Memory B cell (primary cell): Measurements from ENCODE around the gene MFN1.

Source experiments
- ATAC-seq: fragments of 150-1000 bp; cut with Tn5 transposase; 2 replicates; pipeline ENCODE4 v1.10.0; 2021; ENCODE audit warnings: low read depth, mild to moderate bottlenecking, moderate library complexity
- DNase-seq, 2 donors: peaks; one replicate each; pipeline ENCODE4 v3.0.0; 2022; ENCODE audit warnings: low spot score in 2 of 2
- H3K27ac Mint-ChIP-seq: one replicate; pipeline ENCODE4 v1.8.0; 2022; ENCODE audit warnings: mild to moderate bottlenecking, moderate library complexity, mixed read lengths
- H3K27me3 Mint-ChIP-seq: one replicate; pipeline ENCODE4 v1.8.0; 2022; ENCODE audit warnings: mixed read lengths
- H3K36me3 Mint-ChIP-seq: one replicate; pipeline ENCODE4 v1.8.0; 2022; ENCODE audit warnings: mild to moderate bottlenecking, mixed read lengths
- H3K4me1 Mint-ChIP-seq: one replicate; pipeline ENCODE4 v1.8.0; 2022; ENCODE audit warnings: mixed read lengths
- H3K4me3 Mint-ChIP-seq: one replicate; pipeline ENCODE4 v1.8.0; 2022; ENCODE audit warnings: mild to moderate bottlenecking, moderate library complexity, mixed read lengths
- H3K9me3 Mint-ChIP-seq: one replicate; pipeline ENCODE4 v1.8.0; 2022; ENCODE audit warnings: mixed read lengths

Gene MFN1

DNA sequence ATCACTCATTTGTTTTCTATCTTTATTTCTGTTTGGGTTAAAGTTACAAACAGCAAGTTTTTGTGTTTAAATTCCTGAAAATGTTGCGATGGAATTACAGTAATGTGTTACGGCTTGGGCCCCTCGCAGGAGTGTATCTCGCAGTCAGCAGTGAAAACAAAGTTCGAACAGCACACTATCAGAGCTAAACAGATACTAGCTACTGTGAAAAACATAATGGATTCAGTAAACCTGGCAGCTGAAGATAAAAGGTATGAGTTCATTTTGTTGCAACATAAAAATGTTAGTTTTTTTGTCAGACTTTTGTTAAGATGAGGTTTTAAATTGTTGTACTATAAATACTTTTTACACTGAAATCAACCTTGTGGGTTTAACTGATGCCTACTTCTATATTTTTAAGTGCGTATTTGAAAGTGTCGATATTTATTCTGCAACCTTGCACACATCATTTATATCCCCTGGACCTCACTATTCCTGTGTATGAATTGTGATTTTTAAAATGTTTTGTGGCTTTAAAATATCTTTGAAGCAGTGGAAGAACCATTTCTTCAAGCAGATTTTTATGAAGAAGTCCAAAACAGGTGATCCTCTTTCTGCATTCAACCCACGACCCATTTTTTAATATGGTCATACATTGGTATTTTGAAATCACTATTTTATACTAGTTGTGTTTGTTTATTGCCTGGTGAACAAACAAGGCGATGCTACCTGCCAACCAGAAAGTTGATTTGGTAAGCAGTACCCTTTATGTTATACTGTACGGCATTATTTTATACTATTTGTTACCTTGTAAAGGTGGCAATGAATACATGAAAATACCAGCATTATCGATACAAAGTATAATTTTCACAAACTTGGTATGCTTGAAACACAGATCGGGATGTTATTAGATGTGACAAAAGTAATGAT is 27.8 kb downstream of the MFN1 start:
- Mint-ChIP-seq H3K27me3 (no peaks in the 10 kb centered on the region), H3K27ac (no peak overlapping the region), H3K4me3 (no peak overlapping the region), H3K36me3 (peaks cover 8% of the 10 kb centered on the region), H3K9me3 (no peaks in the 10 kb centered on the region), H3K4me1 (no peaks in the 10 kb centered on the region)
- ATAC-seq: no peak
- DNase-seq: no peak

GRCh38 chr3:179376474-179376873 is 29.0 kb downstream of the MFN1 start:
- peaks cover 11% of the 10 kb centered on the region for H3K36me3 Mint-ChIP-seq
- DNase-seq: no peak
- no peak for ATAC-seq

GRCh38 chr3:179391906-179392305 is 44.4 kb downstream of the MFN1 start:
- Mint-ChIP-seq H3K27ac (peak overlapping the region; percentile 53), H3K36me3 (peaks cover 13% of the 10 kb centered on the region), H3K4me3 (no peak overlapping the region), H3K4me1 (peaks cover 4% of the 10 kb centered on the region), H3K9me3 (no peaks in the 10 kb centered on the region), H3K27me3 (no peaks in the 10 kb centered on the region)
- ATAC-seq: no peak
- no peak for DNase-seq

More at GRCh38 chr3:179376474-179376873, 29.0 kb downstream of the MFN1 start:
- H3K27me3 Mint-ChIP-seq: no peaks in the 10 kb centered on the region
- no peak overlapping the region for H3K4me3 Mint-ChIP-seq
- no peak overlapping the region for H3K27ac Mint-ChIP-seq
- no peaks in the 10 kb centered on the region for H3K9me3 Mint-ChIP-seq
- no peaks in the 10 kb centered on the region for H3K4me1 Mint-ChIP-seq

DNA sequence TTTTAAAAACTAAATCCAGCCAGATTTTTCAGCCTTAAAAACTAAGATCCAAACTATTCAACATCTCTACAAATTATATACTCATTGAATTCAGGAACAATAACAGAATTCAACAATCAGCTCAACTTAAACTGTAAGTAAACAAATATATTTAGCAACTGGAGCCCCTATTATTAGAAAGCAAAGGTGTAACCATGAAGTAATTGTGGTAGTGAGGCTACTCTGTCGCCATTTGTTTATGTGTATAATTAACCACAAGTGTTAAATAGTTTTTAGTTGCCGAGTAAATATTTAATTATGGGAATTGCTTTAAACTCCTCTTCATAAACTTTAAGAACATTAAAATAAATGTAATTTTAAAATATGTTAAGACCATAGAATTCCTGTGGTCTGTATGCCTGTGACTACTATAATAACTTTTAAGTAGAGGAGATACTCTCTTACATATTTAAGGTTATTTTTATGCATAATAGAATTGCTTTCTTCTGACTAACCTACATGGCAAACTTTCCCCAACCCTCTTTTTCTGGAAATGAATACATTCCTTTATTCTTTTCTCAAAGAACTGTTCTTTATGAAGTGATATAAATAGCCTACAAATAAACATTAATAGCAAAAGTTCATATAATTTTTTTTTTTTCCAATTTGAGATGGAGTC is 51.2 kb downstream of the MFN1 start:
- ATAC-seq (no peak), DNase-seq (no peak)
- Mint-ChIP-seq H3K27ac (no peak overlapping the region), H3K27me3 (no peaks in the 10 kb centered on the region), H3K36me3 (peaks cover 5% of the 10 kb centered on the region), H3K4me3 (no peak overlapping the region), H3K9me3 (no peaks in the 10 kb centered on the region), H3K4me1 (no peaks in the 10 kb centered on the region)

GRCh38 chr3:179401561-179401960 is 54.1 kb downstream of the MFN1 start:
- DNase-seq (no peak), ATAC-seq (no peak)
- no peak overlapping the region for H3K27ac Mint-ChIP-seq
- no peaks in the 10 kb centered on the region for H3K9me3 Mint-ChIP-seq
- H3K36me3 Mint-ChIP-seq: peaks cover 6% of the 10 kb centered on the region
- no peaks in the 10 kb centered on the region for H3K4me1 Mint-ChIP-seq
- H3K4me3 Mint-ChIP-seq: no peak overlapping the region
- no peaks in the 10 kb centered on the region for H3K27me3 Mint-ChIP-seq

- Mint-ChIP-seq H3K9me3 (no peaks in the 10 kb centered on the region), H3K4me1 (no peaks in the 10 kb centered on the region), H3K27ac (peak overlapping the region; percentile 43), H3K4me3 (no peak overlapping the region), H3K36me3 (peaks cover 6% of the 10 kb centered on the region), H3K27me3 (no peaks in the 10 kb centered on the region)
- ATAC-seq: no peak
- no peak for DNase-seq
Observed at GRCh38 chr3:179402963-179403362, 55.5 kb downstream of the MFN1 start.

DNA sequence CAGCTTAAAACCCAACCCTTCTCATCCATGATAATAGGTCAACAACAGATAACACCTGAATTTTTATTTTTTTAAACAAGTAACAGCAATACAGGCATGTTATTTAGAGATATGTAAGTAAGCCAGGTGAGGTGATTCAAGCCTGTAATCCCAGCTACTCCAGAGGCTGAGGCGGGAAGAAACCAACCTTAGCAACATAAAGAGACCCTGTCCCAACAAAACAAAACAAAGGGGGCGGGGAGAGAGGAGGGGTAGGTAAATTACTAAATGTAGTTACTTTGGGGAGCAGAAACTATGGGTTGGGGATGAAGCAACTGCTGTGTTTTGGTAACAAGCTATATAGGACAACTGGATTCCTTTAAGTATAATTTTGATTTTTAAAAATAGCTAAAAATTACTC is 56.8 kb downstream of the MFN1 start:
- Mint-ChIP-seq H3K4me1 (no peaks in the 10 kb centered on the region), H3K9me3 (no peaks in the 10 kb centered on the region), H3K27ac (no peak overlapping the region), H3K36me3 (peaks cover 6% of the 10 kb centered on the region), H3K27me3 (no peaks in the 10 kb centered on the region), H3K4me3 (no peak overlapping the region)
- DNase-seq (no peak), ATAC-seq (no peak)

DNA sequence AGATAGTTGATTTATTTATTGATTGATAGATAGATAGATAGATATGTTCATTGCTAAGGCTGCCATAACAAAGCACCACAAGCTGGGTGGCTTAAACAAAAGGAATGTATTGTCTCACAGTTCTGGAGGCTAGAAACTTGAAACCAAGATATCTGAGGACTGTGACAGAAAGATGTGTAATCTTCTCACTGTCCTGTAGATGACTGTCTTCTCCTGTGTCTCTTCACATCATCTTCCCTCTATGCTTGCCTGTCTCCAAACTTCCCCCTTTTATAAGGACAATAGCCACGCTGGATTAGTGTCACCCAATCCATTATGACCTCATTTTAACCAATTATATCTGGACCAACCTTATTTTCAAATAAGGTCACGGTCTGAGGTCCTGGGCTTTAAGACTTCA is 62.8 kb downstream of the MFN1 start:
- DNase-seq (no peak), ATAC-seq (no peak)
- H3K27me3 Mint-ChIP-seq: no peaks in the 10 kb centered on the region
- no peaks in the 10 kb centered on the region for H3K9me3 Mint-ChIP-seq
- H3K27ac Mint-ChIP-seq: no peak overlapping the region
- H3K4me3 Mint-ChIP-seq: no peak overlapping the region
- H3K36me3 Mint-ChIP-seq: peaks cover 2% of the 10 kb centered on the region
- no peaks in the 10 kb centered on the region for H3K4me1 Mint-ChIP-seq

DNA sequence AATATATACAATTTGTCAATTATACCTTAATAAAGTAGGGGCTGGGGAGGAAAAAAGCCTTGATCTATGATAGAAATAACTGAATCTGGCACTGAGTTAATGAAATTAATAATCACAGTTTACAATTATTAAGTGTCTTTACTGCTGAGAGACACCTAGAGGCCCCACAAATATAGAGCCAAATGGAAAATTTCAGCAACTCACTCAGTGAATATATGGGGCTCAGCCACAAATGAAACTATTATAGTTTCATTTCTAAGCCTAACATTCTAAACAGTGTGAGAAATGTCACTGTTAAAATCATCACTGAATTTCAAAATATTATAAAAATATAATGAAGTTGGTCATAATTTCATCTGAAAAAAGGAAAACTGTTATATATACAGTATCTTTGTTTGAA is 63.5 kb downstream of the MFN1 start:
- no peak for ATAC-seq
- DNase-seq: no peak
- peaks cover 2% of the 10 kb centered on the region for H3K36me3 Mint-ChIP-seq
- no peak overlapping the region for H3K27ac Mint-ChIP-seq
- H3K4me3 Mint-ChIP-seq: no peak overlapping the region
- no peaks in the 10 kb centered on the region for H3K4me1 Mint-ChIP-seq
- no peaks in the 10 kb centered on the region for H3K9me3 Mint-ChIP-seq
- H3K27me3 Mint-ChIP-seq: no peaks in the 10 kb centered on the region

DNA sequence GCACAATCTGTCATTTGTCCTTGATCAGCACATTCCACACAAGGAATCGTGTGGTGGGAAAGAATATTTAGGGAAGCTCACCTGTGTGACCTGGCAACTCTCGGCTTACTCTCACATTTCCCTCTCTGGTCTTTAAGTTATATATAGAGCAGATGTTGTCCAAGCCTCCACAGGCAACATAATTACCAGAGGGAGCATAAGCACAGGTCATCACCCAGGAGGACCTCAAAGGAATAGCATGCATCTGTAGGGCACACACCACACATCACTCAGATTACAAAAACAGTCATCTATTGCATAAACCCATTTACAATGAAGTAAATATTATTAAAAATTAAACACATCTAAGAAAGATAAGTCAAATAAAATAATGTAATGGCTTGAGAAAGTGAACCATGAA is 67.3 kb downstream of the MFN1 start:
- no peak for ATAC-seq
- no peaks in the 10 kb centered on the region for H3K27me3 Mint-ChIP-seq
- H3K4me3 Mint-ChIP-seq: no peak overlapping the region
- no peak for DNase-seq
- no peaks in the 10 kb centered on the region for H3K4me1 Mint-ChIP-seq
- H3K27ac Mint-ChIP-seq: no peak overlapping the region
- peaks cover 10% of the 10 kb centered on the region for H3K36me3 Mint-ChIP-seq
- H3K9me3 Mint-ChIP-seq: no peaks in the 10 kb centered on the region

DNA sequence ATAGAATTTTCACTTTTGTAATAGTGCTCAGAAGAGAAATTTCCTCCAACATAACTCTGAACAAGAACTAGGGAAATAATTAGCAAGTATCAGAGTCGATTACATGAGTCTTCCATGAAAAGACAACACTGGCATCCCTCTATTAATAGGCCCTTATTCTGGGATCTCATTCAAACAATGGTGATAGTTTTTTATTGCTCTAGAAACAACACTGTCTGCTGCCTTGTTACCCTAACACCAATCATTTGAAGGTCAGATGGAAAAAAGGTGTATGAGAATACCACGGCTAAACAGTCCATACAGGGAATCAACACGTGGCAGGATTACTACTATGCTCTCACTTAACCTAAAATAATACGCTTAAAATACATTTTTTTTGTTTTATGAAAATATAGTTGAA is 67.9 kb downstream of the MFN1 start:
- Mint-ChIP-seq H3K27ac (no peak overlapping the region), H3K4me3 (no peak overlapping the region), H3K27me3 (no peaks in the 10 kb centered on the region), H3K36me3 (peaks cover 9% of the 10 kb centered on the region), H3K9me3 (no peaks in the 10 kb centered on the region), H3K4me1 (no peaks in the 10 kb centered on the region)
- ATAC-seq (no peak), DNase-seq (no peak)

- no peaks in the 10 kb centered on the region for H3K9me3 Mint-ChIP-seq
- H3K27me3 Mint-ChIP-seq: no peaks in the 10 kb centered on the region
- H3K36me3 Mint-ChIP-seq: peaks cover 8% of the 10 kb centered on the region
- DNase-seq: no peak
- no peaks in the 10 kb centered on the region for H3K4me1 Mint-ChIP-seq
- H3K4me3 Mint-ChIP-seq: no peak overlapping the region
- no peak for ATAC-seq
- no peak overlapping the region for H3K27ac Mint-ChIP-seq
Observed at GRCh38 chr3:179416681-179417080, 69.2 kb downstream of the MFN1 start.

DNA sequence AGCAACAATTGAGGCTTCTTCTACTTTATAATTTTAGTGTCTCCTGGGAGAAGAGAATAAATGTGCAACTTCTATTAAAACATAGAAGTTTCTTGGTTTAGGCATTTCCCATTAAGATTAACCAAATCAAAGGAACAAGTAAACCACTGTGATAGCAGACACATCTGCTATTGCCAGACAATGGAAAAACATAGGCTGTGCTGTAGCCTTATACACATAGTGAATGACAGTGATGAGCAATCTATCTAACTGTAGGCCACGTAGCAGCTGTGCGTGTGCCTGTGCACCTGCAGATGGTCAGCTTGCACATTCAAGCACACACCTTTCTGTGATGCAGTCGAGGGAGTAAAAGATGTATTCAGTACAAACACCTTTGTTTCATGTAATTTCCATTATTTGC is 71.1 kb downstream of the MFN1 start:
- Mint-ChIP-seq H3K36me3 (peaks cover 8% of the 10 kb centered on the region), H3K27ac (no peak overlapping the region)

GRCh38 chr3:179421500-179421899 is 74.0 kb downstream of the MFN1 start:
- H3K4me1 Mint-ChIP-seq: no peaks in the 10 kb centered on the region
- no peak overlapping the region for H3K4me3 Mint-ChIP-seq
- no peak overlapping the region for H3K27ac Mint-ChIP-seq
- no peak for DNase-seq
- no peaks in the 10 kb centered on the region for H3K9me3 Mint-ChIP-seq
- no peaks in the 10 kb centered on the region for H3K27me3 Mint-ChIP-seq
- ATAC-seq: peak; percentile 34
- peaks cover 21% of the 10 kb centered on the region for H3K36me3 Mint-ChIP-seq

More for the DNA sequence above, 71.1 kb downstream of the MFN1 start:
- no peaks in the 10 kb centered on the region for H3K27me3 Mint-ChIP-seq
- no peak for ATAC-seq
- H3K4me3 Mint-ChIP-seq: no peak overlapping the region
- no peaks in the 10 kb centered on the region for H3K9me3 Mint-ChIP-seq
- no peaks in the 10 kb centered on the region for H3K4me1 Mint-ChIP-seq
- DNase-seq: no peak
